ENCODE results near the gene MOB2.

The MOB2 gene

GRCh38 chr11:1502168-1502953, 15.8 kb upstream of the MOB2 start:
- Histone ChIP-seq H3K36me3 (ENCODE audit: insufficient read depth, low read length) (peaks cover 14% of the 10 kb centered on the region; the same call in 1 of the 2 replicates), H4K20me1 (ENCODE audit: insufficient read depth, low read length) (peaks cover 94% of the 10 kb centered on the region), H3K27me3 (ENCODE audit: insufficient read depth, low read length, poor library complexity) (no peaks in the 10 kb centered on the region), H2AFZ (ENCODE audit: low read depth, low read length) (no peak overlapping the region), H3K4me2 (ENCODE audit: insufficient read depth, low read length) (no peak overlapping the region), H3K9me3 (ENCODE audit: insufficient read depth, low read length, severe bottlenecking) (no peaks in the 10 kb centered on the region), H3K4me1 (ENCODE audit: insufficient read depth, low read length) (no peaks in the 10 kb centered on the region), H3K4me3 (ENCODE audit: low read depth in 1 of 2, low read length in 2 of 2) (no peak overlapping the region), H3K79me2 (ENCODE audit: insufficient read depth, low read length) (peaks cover 94% of the 10 kb centered on the region), H3K9ac (ENCODE audit: low read depth, low read length) (no peak overlapping the region), H3K27ac (ENCODE audit: low read length) (no peak overlapping the region)
- DNase-seq (no peak), ATAC-seq (ENCODE audit: insufficient read depth, low read depth) (no peak)
- TF ChIP-seq CTCF (IDR thresholded peaks at IDR 0.05; ENCODE audit: borderline replicate concordance, extremely low read depth, low read length, poor library complexity, severe bottlenecking) (no peak), EZH2 (IDR thresholded peaks at IDR 0.05; ENCODE audit: borderline replicate concordance, low read depth, low read length, severe bottlenecking) (no peak)

GRCh38 chr11:1501421-1502167, 15.0 kb upstream of the MOB2 start:
- peaks cover 94% of the 10 kb centered on the region for H3K79me2 ChIP-seq (ENCODE audit: insufficient read depth, low read length)
- H3K9ac ChIP-seq (ENCODE audit: low read depth, low read length) = no peak overlapping the region
- H3K4me2 ChIP-seq (ENCODE audit: insufficient read depth, low read length) = no peak overlapping the region
- H2AFZ ChIP-seq (ENCODE audit: low read depth, low read length) = no peak overlapping the region
- no peaks in the 10 kb centered on the region for H3K27me3 ChIP-seq (ENCODE audit: insufficient read depth, low read length, poor library complexity)
- H3K4me1 ChIP-seq (ENCODE audit: insufficient read depth, low read length) = no peaks in the 10 kb centered on the region
- no peaks in the 10 kb centered on the region for H3K9me3 ChIP-seq (ENCODE audit: insufficient read depth, low read length, severe bottlenecking)
- DNase-seq (no peak), ATAC-seq (ENCODE audit: insufficient read depth, low read depth) (no peak)
- H3K4me3 ChIP-seq (ENCODE audit: low read depth in 1 of 2, low read length in 2 of 2) = no peak overlapping the region
- H4K20me1 ChIP-seq (ENCODE audit: insufficient read depth, low read length) = peaks cover 90% of the 10 kb centered on the region
- TF ChIP-seq EZH2 (IDR thresholded peaks at IDR 0.05; ENCODE audit: borderline replicate concordance, low read depth, low read length, severe bottlenecking) (no peak), CTCF (IDR thresholded peaks at IDR 0.05; ENCODE audit: borderline replicate concordance, extremely low read depth, low read length, poor library complexity, severe bottlenecking) (no peak)
- no peak overlapping the region for H3K27ac ChIP-seq (ENCODE audit: low read length)
- peaks cover 14% of the 10 kb centered on the region; the same call in 1 of the 2 replicates for H3K36me3 ChIP-seq (ENCODE audit: insufficient read depth, low read length)

GRCh38 chr11:1500466-1501420, 14.2 kb upstream of the MOB2 start:
- no peak overlapping the region for H2AFZ ChIP-seq (ENCODE audit: low read depth, low read length)
- no peak overlapping the region for H3K4me2 ChIP-seq (ENCODE audit: insufficient read depth, low read length)
- no peaks in the 10 kb centered on the region for H3K9me3 ChIP-seq (ENCODE audit: insufficient read depth, low read length, severe bottlenecking)
- ATAC-seq (ENCODE audit: insufficient read depth, low read depth) (no peak), DNase-seq (no peak)
- H3K4me3 ChIP-seq (ENCODE audit: low read depth in 1 of 2, low read length in 2 of 2) = no peak overlapping the region
- H3K36me3 ChIP-seq (ENCODE audit: insufficient read depth, low read length) = peaks cover 14% of the 10 kb centered on the region; the same call in 1 of the 2 replicates
- no peak overlapping the region for H3K9ac ChIP-seq (ENCODE audit: low read depth, low read length)
- no peaks in the 10 kb centered on the region for H3K4me1 ChIP-seq (ENCODE audit: insufficient read depth, low read length)
- no peak overlapping the region for H3K27ac ChIP-seq (ENCODE audit: low read length)
- no peaks in the 10 kb centered on the region for H3K27me3 ChIP-seq (ENCODE audit: insufficient read depth, low read length, poor library complexity)
- peaks cover 87% of the 10 kb centered on the region for H4K20me1 ChIP-seq (ENCODE audit: insufficient read depth, low read length)
- peaks cover 96% of the 10 kb centered on the region for H3K79me2 ChIP-seq (ENCODE audit: insufficient read depth, low read length)
- TF ChIP-seq EZH2 (IDR thresholded peaks at IDR 0.05; ENCODE audit: borderline replicate concordance, low read depth, low read length, severe bottlenecking) (no peak), CTCF (IDR thresholded peaks at IDR 0.05; ENCODE audit: borderline replicate concordance, extremely low read depth, low read length, poor library complexity, severe bottlenecking) (no peak)

Measured in DND-41 (cell line).